ENCODE data around the gene OXLD1.

DNA sequence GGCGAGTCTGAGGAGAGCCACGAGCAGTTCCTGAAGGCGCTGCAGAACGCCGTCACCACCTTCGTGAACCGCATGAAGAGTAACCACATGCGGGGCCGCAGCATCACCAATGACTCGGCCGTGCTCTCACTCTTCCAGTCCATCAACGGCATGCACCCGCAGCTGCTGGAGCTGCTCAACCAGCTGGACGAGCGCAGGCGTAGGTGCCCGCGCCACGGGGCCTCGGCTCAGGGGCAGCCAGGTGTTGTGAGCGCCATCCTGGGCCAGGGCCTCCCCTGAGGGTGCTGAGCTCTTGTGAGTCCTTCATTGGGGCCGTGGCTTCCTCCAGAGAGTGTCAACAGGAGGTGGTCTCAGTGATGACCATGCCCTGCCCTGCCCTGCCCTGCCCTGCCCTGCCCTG is 29.4 kb upstream of the OXLD1 start:
- TF ChIP-seq, protein P1, sequence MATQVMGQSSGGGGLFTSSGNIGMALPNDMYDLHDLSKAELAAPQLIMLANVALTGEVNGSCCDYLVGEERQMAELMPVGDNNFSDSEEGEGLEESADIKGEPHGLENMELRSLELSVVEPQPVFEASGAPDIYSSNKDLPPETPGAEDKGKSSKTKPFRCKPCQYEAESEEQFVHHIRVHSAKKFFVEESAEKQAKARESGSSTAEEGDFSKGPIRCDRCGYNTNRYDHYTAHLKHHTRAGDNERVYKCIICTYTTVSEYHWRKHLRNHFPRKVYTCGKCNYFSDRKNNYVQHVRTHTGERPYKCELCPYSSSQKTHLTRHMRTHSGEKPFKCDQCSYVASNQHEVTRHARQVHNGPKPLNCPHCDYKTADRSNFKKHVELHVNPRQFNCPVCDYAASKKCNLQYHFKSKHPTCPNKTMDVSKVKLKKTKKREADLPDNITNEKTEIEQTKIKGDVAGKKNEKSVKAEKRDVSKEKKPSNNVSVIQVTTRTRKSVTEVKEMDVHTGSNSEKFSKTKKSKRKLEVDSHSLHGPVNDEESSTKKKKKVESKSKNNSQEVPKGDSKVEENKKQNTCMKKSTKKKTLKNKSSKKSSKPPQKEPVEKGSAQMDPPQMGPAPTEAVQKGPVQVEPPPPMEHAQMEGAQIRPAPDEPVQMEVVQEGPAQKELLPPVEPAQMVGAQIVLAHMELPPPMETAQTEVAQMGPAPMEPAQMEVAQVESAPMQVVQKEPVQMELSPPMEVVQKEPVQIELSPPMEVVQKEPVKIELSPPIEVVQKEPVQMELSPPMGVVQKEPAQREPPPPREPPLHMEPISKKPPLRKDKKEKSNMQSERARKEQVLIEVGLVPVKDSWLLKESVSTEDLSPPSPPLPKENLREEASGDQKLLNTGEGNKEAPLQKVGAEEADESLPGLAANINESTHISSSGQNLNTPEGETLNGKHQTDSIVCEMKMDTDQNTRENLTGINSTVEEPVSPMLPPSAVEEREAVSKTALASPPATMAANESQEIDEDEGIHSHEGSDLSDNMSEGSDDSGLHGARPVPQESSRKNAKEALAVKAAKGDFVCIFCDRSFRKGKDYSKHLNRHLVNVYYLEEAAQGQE (IDR thresholded peaks at IDR 0.05; ENCODE audit: low read depth, low read length): no peak
- TF ChIP-seq, protein P2, sequence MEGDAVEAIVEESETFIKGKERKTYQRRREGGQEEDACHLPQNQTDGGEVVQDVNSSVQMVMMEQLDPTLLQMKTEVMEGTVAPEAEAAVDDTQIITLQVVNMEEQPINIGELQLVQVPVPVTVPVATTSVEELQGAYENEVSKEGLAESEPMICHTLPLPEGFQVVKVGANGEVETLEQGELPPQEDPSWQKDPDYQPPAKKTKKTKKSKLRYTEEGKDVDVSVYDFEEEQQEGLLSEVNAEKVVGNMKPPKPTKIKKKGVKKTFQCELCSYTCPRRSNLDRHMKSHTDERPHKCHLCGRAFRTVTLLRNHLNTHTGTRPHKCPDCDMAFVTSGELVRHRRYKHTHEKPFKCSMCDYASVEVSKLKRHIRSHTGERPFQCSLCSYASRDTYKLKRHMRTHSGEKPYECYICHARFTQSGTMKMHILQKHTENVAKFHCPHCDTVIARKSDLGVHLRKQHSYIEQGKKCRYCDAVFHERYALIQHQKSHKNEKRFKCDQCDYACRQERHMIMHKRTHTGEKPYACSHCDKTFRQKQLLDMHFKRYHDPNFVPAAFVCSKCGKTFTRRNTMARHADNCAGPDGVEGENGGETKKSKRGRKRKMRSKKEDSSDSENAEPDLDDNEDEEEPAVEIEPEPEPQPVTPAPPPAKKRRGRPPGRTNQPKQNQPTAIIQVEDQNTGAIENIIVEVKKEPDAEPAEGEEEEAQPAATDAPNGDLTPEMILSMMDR (IDR thresholded peaks at IDR 0.05): no peak
- TF ChIP-seq, protein P3, sequence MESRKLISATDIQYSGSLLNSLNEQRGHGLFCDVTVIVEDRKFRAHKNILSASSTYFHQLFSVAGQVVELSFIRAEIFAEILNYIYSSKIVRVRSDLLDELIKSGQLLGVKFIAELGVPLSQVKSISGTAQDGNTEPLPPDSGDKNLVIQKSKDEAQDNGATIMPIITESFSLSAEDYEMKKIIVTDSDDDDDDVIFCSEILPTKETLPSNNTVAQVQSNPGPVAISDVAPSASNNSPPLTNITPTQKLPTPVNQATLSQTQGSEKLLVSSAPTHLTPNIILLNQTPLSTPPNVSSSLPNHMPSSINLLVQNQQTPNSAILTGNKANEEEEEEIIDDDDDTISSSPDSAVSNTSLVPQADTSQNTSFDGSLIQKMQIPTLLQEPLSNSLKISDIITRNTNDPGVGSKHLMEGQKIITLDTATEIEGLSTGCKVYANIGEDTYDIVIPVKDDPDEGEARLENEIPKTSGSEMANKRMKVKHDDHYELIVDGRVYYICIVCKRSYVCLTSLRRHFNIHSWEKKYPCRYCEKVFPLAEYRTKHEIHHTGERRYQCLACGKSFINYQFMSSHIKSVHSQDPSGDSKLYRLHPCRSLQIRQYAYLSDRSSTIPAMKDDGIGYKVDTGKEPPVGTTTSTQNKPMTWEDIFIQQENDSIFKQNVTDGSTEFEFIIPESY (IDR thresholded peaks at IDR 0.05; ENCODE audit: borderline replicate concordance, low read depth): no peak
- TF ChIP-seq JUND (IDR thresholded peaks at IDR 0.05) (no peak), MXI1 (IDR thresholded peaks at IDR 0.05; ENCODE audit: low read depth, low read length) (no peak), EP300 (IDR thresholded peaks at IDR 0.05; ENCODE audit: borderline replicate concordance in 1 of 2, low read depth in 1 of 2, low read length in 1 of 2) (no peak), TEAD4 (IDR thresholded peaks at IDR 0.05; ENCODE audit: borderline replicate concordance, insufficient read depth) (no peak)
